Neural progenitor cell (in vitro differentiated cells): ENCODE data around the gene MRPL40. TPM values are rescaled to one million over a fixed set of nuclear protein-coding genes. Genes with fewer than 3 reads are reported as not detected.

Source experiments
- DNase-seq: peaks from one replicate; pipeline ENCODE4 v3.0.0-alpha.2; 2016; ENCODE audit warnings: low spot score
- H2AFZ ChIP-seq: fragments of 200-600 bp; sonication (generic); replicated peaks from 2 replicates; pipeline ENCODE4 v1.6.1; 2016; ENCODE audit warnings: antibody characterized with exemption
- H3F3A ChIP-seq: fragments of 200-600 bp; sonication (generic); 2 replicates; pipeline ENCODE4 v1.6.1; 2016; ENCODE audit warnings: antibody characterized with exemption, low read depth
- H3K27ac ChIP-seq: fragments of 200-600 bp; sonication (generic); 2 replicates; pipeline ENCODE4 v1.5.1; 2016; ENCODE audit warnings: mild to moderate bottlenecking
- H3K27me3 ChIP-seq: fragments of 200-600 bp; sonication (generic); 2 replicates; pipeline ENCODE4 v1.6.1; 2016; ENCODE audit warnings: mild to moderate bottlenecking, moderate library complexity
- H3K36me3 ChIP-seq: fragments of 200-600 bp; sonication (generic); 2 replicates; pipeline ENCODE4 v1.5.1; 2016
- H3K4me1 ChIP-seq: fragments of 200-600 bp; sonication (generic); 2 replicates; pipeline ENCODE4 v1.6.1; 2016; ENCODE audit warnings: mixed run types
- H3K4me2 ChIP-seq: fragments of 200-600 bp; sonication (generic); 2 replicates; pipeline ENCODE4 v1.6.1; 2016
- H3K4me3 ChIP-seq: fragments of 200-600 bp; sonication (generic); 2 replicates; pipeline ENCODE4 v1.5.1; 2016
- H3K79me2 ChIP-seq: fragments of 200-600 bp; sonication (generic); 2 replicates; pipeline ENCODE4 v1.6.1; 2016; ENCODE audit warnings: low read depth
- H3K9ac ChIP-seq: fragments of 200-600 bp; sonication (generic); 2 replicates; pipeline ENCODE4 v1.6.1; 2016
- H3K9me3 ChIP-seq: fragments of 200-600 bp; sonication (generic); 2 replicates; pipeline ENCODE4 v1.5.1; 2016; ENCODE audit warnings: low read depth
- H4K20me1 ChIP-seq: fragments of 200-600 bp; sonication (generic); 2 replicates; pipeline ENCODE4 v1.6.1; 2016; ENCODE audit warnings: low read depth
- H3K27ac Mint-ChIP-seq: 3 replicates; pipeline ENCODE4 v1.8.0; 2021; ENCODE audit warnings: mixed read lengths
- H3K27me3 Mint-ChIP-seq: 2 replicates; pipeline ENCODE4 v1.8.0; 2022; ENCODE audit warnings: low read depth, mild to moderate bottlenecking, inconsistent platforms, moderate library complexity, mixed read lengths; ENCODE audit not compliant: insufficient read depth
- H3K36me3 Mint-ChIP-seq: 3 replicates; pipeline ENCODE4 v1.8.0; 2021; ENCODE audit warnings: mixed read lengths
- H3K4me1 Mint-ChIP-seq: 3 replicates; pipeline ENCODE4 v1.8.0; 2021; ENCODE audit warnings: mixed read lengths
- H3K4me3 Mint-ChIP-seq: 3 replicates; pipeline ENCODE4 v1.8.0; 2021; ENCODE audit warnings: mild to moderate bottlenecking, moderate library complexity, mixed read lengths
- H3K9me3 Mint-ChIP-seq: 3 replicates; pipeline ENCODE4 v1.8.0; 2020; ENCODE audit warnings: mixed read lengths
- CTCF ChIP-seq: fragments of 200-600 bp; sonication (generic); IDR thresholded peaks from 2 replicates; pipeline ENCODE4 v1.5.1; 2017; ENCODE audit warnings: antibody characterized with exemption, mild to moderate bottlenecking
- EZH2 ChIP-seq: fragments of 200-600 bp; sonication (generic); IDR thresholded peaks from 2 replicates; pipeline ENCODE4 v1.6.1; 2017; ENCODE audit warnings: antibody characterized with exemption, mild to moderate bottlenecking, moderate library complexity
- EZH2phosphoT487 ChIP-seq: fragments of 200-600 bp; sonication (generic); IDR thresholded peaks from 2 replicates; pipeline ENCODE4 v1.6.1; 2017; ENCODE audit warnings: antibody characterized with exemption
- total RNA-seq: library from RNA; depleted of rRNA; stranded (reverse); fragments of >200 nt; gene quantifications from 2 replicates; pipeline ENCODE4 v1.2.3, GENCODE V29; 2015; ENCODE audit warnings: low replicate concordance

The MRPL40 gene
- total RNA-seq, 1 donor from 2014 or later: 17.0 TPM

- peaks cover 6% of the 10 kb centered on the region for H3K36me3 ChIP-seq
- peaks cover 51% of the 10 kb centered on the region for H4K20me1 ChIP-seq
- H3F3A ChIP-seq: no peaks in the 10 kb centered on the region
- no peak overlapping the region for H3K27ac Mint-ChIP-seq
- H3K4me1 ChIP-seq: no peaks in the 10 kb centered on the region
- H3K27me3 ChIP-seq: no peaks in the 10 kb centered on the region
- peaks cover 63% of the 10 kb centered on the region for H3K79me2 ChIP-seq
- H2AFZ ChIP-seq: no peak overlapping the region
- no peak overlapping the region for H3K4me3 Mint-ChIP-seq
- H3K9me3 ChIP-seq: no peaks in the 10 kb centered on the region
- H3K4me2 ChIP-seq: no peak overlapping the region
- TF ChIP-seq CTCF: no peak
- TF ChIP-seq EZH2: no peak
- TF ChIP-seq EZH2phosphoT487: no peak
- no peak overlapping the region for H3K27ac ChIP-seq
- no peak for DNase-seq
- H3K4me3 ChIP-seq: no peak overlapping the region
- H3K9me3 Mint-ChIP-seq: peaks cover 4% of the 10 kb centered on the region
- H3K4me1 Mint-ChIP-seq: peaks cover 4% of the 10 kb centered on the region
- H3K36me3 Mint-ChIP-seq: peaks cover 20% of the 10 kb centered on the region
- H3K9ac ChIP-seq: no peak overlapping the region
- no peaks in the 10 kb centered on the region for H3K27me3 Mint-ChIP-seq
Observed at GRCh38 chr22:19411690-19412045, 20.7 kb upstream of the MRPL40 start.

GRCh38 chr22:19412478-19412877 lies 19.9 kb upstream of the MRPL40 start:
- peaks cover 71% of the 10 kb centered on the region for H3K79me2 ChIP-seq
- H3K4me1 ChIP-seq: no peaks in the 10 kb centered on the region
- peaks cover 3% of the 10 kb centered on the region for H3K36me3 ChIP-seq
- no peak for TF ChIP-seq CTCF
- no peak for TF ChIP-seq EZH2
- no peak for TF ChIP-seq EZH2phosphoT487
- no peak overlapping the region for H3K4me3 ChIP-seq
- H3F3A ChIP-seq: no peaks in the 10 kb centered on the region
- peaks cover 4% of the 10 kb centered on the region for H3K4me1 Mint-ChIP-seq
- no peaks in the 10 kb centered on the region for H3K27me3 ChIP-seq
- peaks cover 4% of the 10 kb centered on the region for H3K9me3 Mint-ChIP-seq
- H3K27ac ChIP-seq: no peak overlapping the region
- peaks cover 18% of the 10 kb centered on the region for H3K36me3 Mint-ChIP-seq
- no peak overlapping the region for H3K27ac Mint-ChIP-seq
- H4K20me1 ChIP-seq: peaks cover 51% of the 10 kb centered on the region
- H3K27me3 Mint-ChIP-seq: no peaks in the 10 kb centered on the region
- H2AFZ ChIP-seq: no peak overlapping the region
- H3K4me2 ChIP-seq: no peak overlapping the region
- no peak for DNase-seq
- no peak overlapping the region for H3K4me3 Mint-ChIP-seq
- no peak overlapping the region for H3K9ac ChIP-seq
- H3K9me3 ChIP-seq: no peaks in the 10 kb centered on the region

GRCh38 chr22:19412923-19413322 lies 19.4 kb upstream of the MRPL40 start:
- Histone ChIP-seq H3K79me2 (peaks cover 75% of the 10 kb centered on the region), H3K4me1 (no peaks in the 10 kb centered on the region), H3K27me3 (no peaks in the 10 kb centered on the region), H3F3A (no peaks in the 10 kb centered on the region), H3K36me3 (no peaks in the 10 kb centered on the region), H3K4me3 (no peak overlapping the region), H4K20me1 (peaks cover 51% of the 10 kb centered on the region), H3K9me3 (no peaks in the 10 kb centered on the region), H2AFZ (no peak overlapping the region), H3K27ac (no peak overlapping the region), H3K4me2 (no peak overlapping the region), H3K9ac (no peak overlapping the region)
- DNase-seq: no peak
- Mint-ChIP-seq H3K27me3 (no peaks in the 10 kb centered on the region), H3K4me3 (no peak overlapping the region), H3K36me3 (peaks cover 22% of the 10 kb centered on the region), H3K9me3 (peaks cover 4% of the 10 kb centered on the region), H3K27ac (no peak overlapping the region), H3K4me1 (peaks cover 4% of the 10 kb centered on the region)
- TF ChIP-seq CTCF (no peak), EZH2phosphoT487 (no peak), EZH2 (no peak)

- no peak overlapping the region for H3K4me2 ChIP-seq
- no peaks in the 10 kb centered on the region for H3F3A ChIP-seq
- no peak overlapping the region for H3K9ac ChIP-seq
- TF ChIP-seq EZH2phosphoT487 (no peak), EZH2 (no peak), CTCF (no peak)
- H3K36me3 Mint-ChIP-seq: peaks cover 19% of the 10 kb centered on the region
- peaks cover 4% of the 10 kb centered on the region for H3K9me3 Mint-ChIP-seq
- no peak overlapping the region for H3K27ac Mint-ChIP-seq
- H3K4me1 ChIP-seq: peaks cover 10% of the 10 kb centered on the region
- no peaks in the 10 kb centered on the region for H3K27me3 Mint-ChIP-seq
- no peak overlapping the region for H3K4me3 ChIP-seq
- H3K4me3 Mint-ChIP-seq: no peak overlapping the region
- no peak overlapping the region for H3K27ac ChIP-seq
- no peaks in the 10 kb centered on the region for H3K27me3 ChIP-seq
- no peak overlapping the region for H2AFZ ChIP-seq
- H3K79me2 ChIP-seq: peaks cover 100% of the 10 kb centered on the region
- peaks cover 49% of the 10 kb centered on the region for H4K20me1 ChIP-seq
- no peaks in the 10 kb centered on the region for H3K36me3 ChIP-seq
- peaks cover 10% of the 10 kb centered on the region for H3K4me1 Mint-ChIP-seq
- DNase-seq: no peak
- H3K9me3 ChIP-seq: no peaks in the 10 kb centered on the region
Observed at GRCh38 chr22:19419086-19419463, 13.3 kb upstream of the MRPL40 start.
